HEK293T (cell line): ENCODE measurements around the gene NOD2.

Experiments
- FOXM1 ChIP-seq: fragments of 450-650 bp; IDR thresholded peaks from 2 replicates; pipeline ENCODE4 v1.6.1; 2017; ENCODE audit warnings: mild to moderate bottlenecking, borderline replicate concordance
- LEF1 ChIP-seq: fragments of 450-650 bp; IDR thresholded peaks from 2 replicates; pipeline ENCODE4 v1.6.1; 2017; ENCODE audit warnings: mild to moderate bottlenecking, borderline replicate concordance
- SUZ12 ChIP-seq: fragments of 450-650 bp; IDR thresholded peaks from 2 replicates; pipeline ENCODE4 v1.6.1; 2016; ENCODE audit warnings: mild to moderate bottlenecking
- ZNF384 ChIP-seq: fragments of 450-650 bp; IDR thresholded peaks from 2 replicates; pipeline ENCODE4 v1.6.1; 2016

- TF ChIP-seq FOXM1, result no peak
- TF ChIP-seq LEF1, result no peak
- no peak for TF ChIP-seq SUZ12
- no peak for TF ChIP-seq ZNF384
Observed at GRCh38 chr16:50718061-50718760, 24.8 kb downstream of the NOD2 start.
